ENCODE measurements around the gene CAPN13.

CAPN13 gene

DNA sequence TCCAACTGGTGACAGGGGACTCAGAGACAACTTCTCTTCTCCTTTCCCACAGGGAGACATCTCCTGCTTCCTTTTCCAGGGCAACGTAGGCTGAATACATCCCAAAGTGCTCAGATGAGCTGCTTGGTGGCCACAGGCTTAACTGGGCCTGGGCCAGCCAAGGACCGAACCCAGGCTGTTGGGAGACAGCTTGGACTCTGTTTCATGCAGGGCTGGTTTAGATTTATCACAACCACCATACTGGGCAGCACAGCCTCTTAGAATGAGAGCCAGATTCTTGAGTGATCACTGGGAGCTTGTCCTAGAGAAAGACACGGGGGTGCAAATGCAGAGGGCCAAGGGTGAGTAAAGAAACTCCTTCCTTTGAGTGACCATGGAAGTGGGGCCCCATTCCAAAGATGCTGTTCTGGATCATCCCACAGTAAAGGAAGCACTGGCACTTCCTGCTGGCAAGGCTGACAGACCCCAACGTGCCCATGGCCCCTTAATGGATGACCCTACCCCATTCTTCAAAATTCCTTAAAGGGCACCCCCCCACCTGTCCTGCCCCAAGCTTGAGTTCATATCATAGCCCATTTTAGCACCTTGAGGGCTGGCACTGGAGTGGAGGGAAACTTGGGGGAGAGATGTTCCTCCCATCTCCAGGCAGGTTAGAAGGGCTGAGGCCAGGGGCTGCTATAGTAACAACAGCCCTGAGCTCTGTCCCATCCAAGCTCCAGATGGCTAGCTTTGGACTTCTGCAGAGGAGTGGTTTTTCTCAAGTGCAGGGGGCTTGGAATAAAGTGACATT, 84.1 kb downstream of the CAPN13 start:
- no peak for DNase-seq (ENCODE audit: low read depth)
- H3K4me3 ChIP-seq (ENCODE audit: low read depth, low read length): no peak overlapping the region
- TF ChIP-seq MYC (IDR thresholded peaks at IDR 0.05; ENCODE audit: low read depth, low read length): no peak
- TF ChIP-seq, protein P1, sequence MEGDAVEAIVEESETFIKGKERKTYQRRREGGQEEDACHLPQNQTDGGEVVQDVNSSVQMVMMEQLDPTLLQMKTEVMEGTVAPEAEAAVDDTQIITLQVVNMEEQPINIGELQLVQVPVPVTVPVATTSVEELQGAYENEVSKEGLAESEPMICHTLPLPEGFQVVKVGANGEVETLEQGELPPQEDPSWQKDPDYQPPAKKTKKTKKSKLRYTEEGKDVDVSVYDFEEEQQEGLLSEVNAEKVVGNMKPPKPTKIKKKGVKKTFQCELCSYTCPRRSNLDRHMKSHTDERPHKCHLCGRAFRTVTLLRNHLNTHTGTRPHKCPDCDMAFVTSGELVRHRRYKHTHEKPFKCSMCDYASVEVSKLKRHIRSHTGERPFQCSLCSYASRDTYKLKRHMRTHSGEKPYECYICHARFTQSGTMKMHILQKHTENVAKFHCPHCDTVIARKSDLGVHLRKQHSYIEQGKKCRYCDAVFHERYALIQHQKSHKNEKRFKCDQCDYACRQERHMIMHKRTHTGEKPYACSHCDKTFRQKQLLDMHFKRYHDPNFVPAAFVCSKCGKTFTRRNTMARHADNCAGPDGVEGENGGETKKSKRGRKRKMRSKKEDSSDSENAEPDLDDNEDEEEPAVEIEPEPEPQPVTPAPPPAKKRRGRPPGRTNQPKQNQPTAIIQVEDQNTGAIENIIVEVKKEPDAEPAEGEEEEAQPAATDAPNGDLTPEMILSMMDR (IDR thresholded peaks at IDR 0.05; ENCODE audit: low read depth, low read length): no peak
- TF ChIP-seq, protein P2, sequence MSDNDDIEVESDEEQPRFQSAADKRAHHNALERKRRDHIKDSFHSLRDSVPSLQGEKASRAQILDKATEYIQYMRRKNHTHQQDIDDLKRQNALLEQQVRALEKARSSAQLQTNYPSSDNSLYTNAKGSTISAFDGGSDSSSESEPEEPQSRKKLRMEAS (IDR thresholded peaks at IDR 0.05; ENCODE audit: low read depth, low read length): no peak
- no peak for TF ChIP-seq POLR2A (IDR thresholded peaks at IDR 0.05; ENCODE audit: extremely low read depth, insufficient read length)

DNA sequence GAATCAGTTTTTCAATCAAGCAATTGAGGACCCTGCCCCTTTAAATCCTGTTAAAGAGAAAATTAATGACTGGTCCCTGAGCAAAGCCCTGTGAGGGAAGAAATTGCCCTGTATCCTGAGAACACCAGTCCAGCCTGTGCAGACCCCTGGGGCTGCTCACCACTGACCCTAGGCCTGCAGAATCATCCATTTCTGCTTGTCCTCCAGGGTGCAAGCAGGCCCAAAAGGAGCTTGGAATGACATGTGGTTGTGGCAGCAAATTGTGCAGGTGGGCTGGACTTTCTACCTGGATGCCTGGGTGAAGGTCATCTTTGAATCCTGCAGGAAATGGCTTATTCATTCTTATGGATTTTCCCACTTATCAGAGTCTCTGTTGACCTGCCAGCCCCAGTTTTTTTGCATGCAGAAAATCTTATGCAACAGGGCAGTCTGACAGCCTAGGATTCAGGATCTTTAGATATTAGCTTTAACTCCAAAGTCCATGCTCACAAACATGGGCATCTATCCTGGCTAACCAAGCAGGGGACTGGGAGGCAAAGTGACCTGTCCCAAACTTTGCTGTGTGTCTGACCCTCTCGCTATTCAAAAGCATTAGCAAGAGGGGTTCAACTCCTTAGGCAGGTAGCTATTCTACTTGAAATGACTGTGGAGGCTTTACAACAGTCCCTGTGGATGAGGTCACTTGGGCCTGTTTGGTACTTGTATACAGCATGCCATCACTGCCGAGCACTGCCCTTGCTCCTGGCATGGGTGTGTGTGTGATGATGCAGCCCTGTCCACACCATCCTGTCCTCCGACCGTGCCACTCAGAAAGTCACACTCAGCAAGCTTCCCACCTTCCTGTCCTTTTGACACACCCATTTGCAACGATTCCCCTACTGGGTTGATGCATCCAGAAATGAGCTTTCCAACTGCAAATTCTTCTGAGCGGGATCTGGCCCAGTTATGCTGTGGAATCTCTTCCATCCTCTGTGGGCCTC, 85.3 kb downstream of the CAPN13 start:
- H3K4me3 ChIP-seq (ENCODE audit: low read depth, low read length): no peak overlapping the region
- DNase-seq (ENCODE audit: low read depth): no peak
- TF ChIP-seq MYC (IDR thresholded peaks at IDR 0.05; ENCODE audit: low read depth, low read length) (no peak), POLR2A (IDR thresholded peaks at IDR 0.05; ENCODE audit: extremely low read depth, insufficient read length) (no peak)
- TF ChIP-seq, protein P2 (IDR thresholded peaks at IDR 0.05; ENCODE audit: low read depth, low read length): no peak
- TF ChIP-seq, protein P1 (IDR thresholded peaks at IDR 0.05; ENCODE audit: low read depth, low read length): no peak

DNA sequence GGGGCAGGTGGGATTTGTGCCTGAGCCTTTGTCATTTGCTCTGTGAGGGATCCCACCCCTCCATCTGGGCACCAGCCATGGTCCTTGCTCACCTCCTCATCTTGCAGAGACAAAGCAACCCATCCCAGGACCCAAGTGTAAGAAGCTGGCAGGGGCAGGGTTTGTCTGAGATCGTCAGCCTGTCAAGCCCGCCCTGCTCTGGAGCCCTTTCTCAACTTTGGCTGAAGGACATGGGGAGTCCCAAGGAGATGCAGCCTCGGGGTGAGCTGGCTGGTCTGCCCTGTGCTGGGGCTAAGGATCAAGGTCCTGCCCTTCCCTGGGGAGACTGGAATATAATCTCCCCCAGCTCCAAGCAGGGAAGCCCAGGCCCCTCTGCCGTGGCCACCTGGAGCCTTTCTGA, 86.0 kb downstream of the CAPN13 start:
- no peak for DNase-seq (ENCODE audit: low read depth)
- H3K4me3 ChIP-seq (ENCODE audit: low read depth, low read length): no peak overlapping the region
- no peak for TF ChIP-seq POLR2A (IDR thresholded peaks at IDR 0.05; ENCODE audit: extremely low read depth, insufficient read length)

DNA sequence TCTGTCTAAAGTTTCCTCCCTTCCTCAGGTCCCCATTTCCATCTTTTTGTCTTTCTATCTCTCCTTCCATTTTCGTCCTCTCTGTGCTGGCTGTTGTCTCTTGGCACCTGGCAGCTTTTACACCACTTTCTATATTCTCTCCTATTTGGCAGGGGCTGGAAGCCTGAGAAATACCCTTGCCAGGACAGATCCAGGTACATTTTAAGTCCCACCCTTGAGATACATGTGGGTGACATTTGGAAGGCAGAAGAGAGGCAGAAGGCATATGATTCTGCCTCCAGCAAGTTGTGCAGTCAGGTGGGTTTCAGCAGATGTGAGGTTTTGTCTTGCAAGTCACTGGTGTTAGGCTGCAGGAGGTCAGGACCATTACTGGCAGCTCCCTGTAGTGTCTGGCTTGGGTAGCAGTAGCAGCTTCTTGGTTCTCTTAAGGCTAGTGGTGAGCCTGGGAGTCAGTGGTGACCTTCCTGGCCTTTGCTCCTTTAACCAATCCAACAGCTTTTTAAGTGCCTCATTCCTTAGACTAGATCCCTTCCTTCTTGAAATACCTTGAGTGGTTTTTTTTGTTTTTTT, 90.1 kb downstream of the CAPN13 start:
- TF ChIP-seq POLR2A (IDR thresholded peaks at IDR 0.05; ENCODE audit: extremely low read depth, insufficient read length): no peak
- no peak for TF ChIP-seq MYC (IDR thresholded peaks at IDR 0.05; ENCODE audit: low read depth, low read length)
- TF ChIP-seq, protein P1 (IDR thresholded peaks at IDR 0.05; ENCODE audit: low read depth, low read length): no peak
- TF ChIP-seq, protein P2 (IDR thresholded peaks at IDR 0.05; ENCODE audit: low read depth, low read length): no peak

DNA sequence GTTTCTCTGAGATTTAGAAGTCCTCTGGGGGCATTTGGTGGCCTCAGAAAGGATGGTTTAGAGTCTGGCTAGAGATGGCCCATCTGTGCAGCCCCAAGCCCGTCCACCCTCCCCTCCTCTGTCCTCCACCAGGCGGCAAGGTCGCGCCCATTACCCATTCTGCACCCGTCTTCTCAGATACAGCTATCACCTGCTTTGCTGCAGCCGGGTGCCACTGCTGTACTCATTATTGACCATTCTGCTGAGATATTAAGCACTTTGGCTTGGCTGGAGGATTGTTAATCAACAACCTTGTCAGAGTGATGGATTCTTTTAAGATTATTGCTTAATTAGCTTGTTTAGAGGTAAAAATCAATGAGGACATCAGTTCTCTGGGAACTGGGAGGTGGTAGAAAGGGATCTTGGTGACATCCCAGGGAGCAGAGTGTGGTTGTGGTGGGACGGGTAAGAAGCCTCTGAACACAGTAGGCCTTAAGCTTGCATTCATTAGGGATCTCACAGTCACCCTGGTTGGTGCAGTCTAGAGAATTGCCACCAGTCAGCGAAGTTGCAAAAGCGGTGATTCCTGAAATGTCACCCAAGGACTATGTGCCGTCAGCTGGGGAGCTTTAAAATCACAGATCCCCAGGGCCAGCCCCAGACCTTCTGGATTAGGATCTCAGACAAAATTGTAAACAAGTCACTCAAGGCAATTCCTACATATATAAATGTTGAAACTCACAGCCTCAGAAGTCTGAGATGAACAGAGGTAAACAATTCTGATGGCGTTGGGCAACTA, 90.9 kb downstream of the CAPN13 start:
- DNase-seq (ENCODE audit: low read depth): no peak
- H3K4me3 ChIP-seq (ENCODE audit: low read depth, low read length): no peak overlapping the region
- TF ChIP-seq, protein P2 (IDR thresholded peaks at IDR 0.05; ENCODE audit: low read depth, low read length): no peak
- TF ChIP-seq, protein P1 (IDR thresholded peaks at IDR 0.05; ENCODE audit: low read depth, low read length): no peak
- TF ChIP-seq MYC (IDR thresholded peaks at IDR 0.05; ENCODE audit: low read depth, low read length): no peak
- TF ChIP-seq POLR2A (IDR thresholded peaks at IDR 0.05; ENCODE audit: extremely low read depth, insufficient read length): no peak

More for the DNA sequence above, 90.1 kb downstream of the CAPN13 start:
- DNase-seq (ENCODE audit: low read depth): no peak
- no peak overlapping the region for H3K4me3 ChIP-seq (ENCODE audit: low read depth, low read length)
